DMS153 treated with DMSO at 0.1 percent for 48 hours (cell line): ENCODE data around the gene HK2.
"Not testable (repeated sequence)": the region's sequence is repeated elsewhere in the genome, so short reads cannot be mapped to it uniquely, and the experiment has no call there.

Experiments used
- DNase-seq: peaks from one replicate; lab custom pipeline; 2025; ENCODE audit not compliant: unreplicated experiment; lab: John Stamatoyannopoulos, UW

Gene HK2

DNA sequence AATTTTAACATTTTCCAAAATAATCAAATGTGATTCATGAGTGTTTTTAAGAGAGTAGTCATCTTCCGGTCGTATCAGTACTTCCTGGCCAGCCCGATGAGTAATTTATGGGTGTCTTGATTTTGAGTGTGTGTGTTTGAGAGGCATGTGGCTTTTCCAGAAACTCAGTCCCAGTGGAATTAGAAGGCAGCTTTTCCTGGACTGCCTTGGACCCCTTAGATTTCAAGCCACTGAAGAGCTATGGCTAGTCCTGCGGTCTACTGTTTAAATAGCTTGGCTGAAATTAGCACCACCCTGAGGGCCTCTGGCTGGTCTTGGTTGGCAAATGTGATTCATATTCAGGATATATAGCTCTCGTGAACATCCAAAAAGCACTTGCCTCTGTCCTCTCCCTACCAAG is 59.4 kb downstream of the HK2 start:
- no peak for DNase-seq

DNA sequence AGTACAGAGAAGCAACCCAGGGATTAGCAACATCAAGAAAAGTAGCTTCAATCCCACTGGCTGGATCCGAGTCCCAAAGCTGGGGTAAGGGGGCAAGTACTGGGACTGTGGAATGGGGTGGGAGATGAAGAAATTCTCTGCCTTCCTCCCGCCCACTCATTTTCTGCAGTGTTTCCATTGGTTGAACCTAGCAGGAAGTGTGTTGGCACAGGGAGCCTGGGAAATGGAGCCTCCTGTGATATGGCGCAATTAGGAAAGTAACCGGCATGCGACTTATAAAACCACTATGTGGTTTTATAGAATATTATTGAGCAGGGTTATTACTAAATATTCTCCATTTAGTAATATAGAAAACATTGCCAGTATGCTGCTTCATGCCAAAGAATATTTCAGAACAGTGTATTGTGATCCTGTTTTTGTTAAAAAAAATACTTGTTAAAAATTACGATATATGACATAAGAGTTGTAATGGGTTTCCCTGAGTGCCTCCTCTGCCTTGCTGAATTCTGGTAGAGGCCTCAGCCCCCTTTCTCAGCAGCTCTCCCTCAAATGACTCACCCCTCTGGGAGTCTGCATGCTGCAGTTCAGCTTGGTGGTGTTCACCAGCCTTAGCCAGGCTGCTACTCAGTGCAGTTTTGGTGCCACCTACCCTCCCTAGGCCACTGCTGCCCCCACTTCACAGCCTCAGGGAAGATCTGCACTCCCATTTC is 60.5 kb downstream of the HK2 start:
- DNase-seq = no peak

DNA sequence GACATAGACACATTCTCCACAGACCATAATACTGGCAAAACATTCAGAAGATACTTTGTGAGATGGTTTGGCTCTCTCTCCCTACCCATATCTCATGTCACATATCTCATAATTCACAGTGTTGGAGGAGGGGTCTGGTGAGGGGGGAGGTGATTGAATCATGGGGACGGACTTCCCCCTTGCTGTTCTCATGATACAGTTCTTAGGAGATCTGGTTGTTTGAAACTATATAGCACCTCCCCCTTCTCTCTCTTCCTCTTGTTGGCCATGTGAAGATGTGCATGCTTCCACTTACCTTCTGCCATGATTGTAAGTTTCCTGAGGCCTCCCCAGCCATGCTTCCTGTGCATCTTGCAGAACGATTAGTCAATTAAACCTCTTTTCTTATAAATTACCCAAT is 61.1 kb downstream of the HK2 start:
- no peak for DNase-seq

DNA sequence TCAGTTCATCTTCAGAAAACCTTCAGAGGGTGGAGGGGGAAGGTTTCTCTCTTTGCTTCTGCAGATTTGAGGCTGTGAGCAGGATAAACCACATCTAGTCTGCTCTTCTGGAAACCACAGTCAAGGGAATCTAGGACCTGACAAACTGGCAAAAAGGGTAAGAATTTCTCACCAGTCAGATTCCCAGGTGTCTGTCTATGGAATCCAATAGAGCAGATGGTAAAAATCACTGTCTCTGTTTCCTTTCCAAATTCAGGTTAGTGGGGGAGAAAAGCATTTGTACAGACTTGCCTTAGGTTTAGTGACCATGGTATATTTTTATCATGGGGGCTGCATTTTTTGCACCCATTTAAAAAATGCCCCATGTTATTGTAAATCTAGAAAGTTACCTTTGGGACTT is 62.3 kb downstream of the HK2 start:
- no peak for DNase-seq

DNA sequence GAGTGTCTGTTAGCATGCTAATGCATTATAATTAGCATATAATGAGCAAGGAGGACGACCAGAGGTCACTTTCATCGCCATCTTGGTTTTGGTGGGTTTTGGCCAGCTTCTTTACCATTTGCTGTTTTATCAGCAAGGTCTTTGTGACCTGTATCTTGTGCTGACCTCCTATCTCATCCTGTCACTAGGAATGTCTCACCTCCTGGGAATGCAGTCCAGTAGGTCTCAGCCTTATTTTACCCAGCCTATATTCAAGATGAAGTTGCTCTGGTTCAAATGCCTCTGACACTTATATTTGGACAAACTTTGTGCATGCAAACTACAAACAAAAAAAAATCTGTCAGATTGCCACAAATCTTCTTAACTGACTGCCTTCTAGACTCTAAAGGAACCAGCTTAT is 66.3 kb downstream of the HK2 start:
- not testable (repeated sequence) for DNase-seq

DNA sequence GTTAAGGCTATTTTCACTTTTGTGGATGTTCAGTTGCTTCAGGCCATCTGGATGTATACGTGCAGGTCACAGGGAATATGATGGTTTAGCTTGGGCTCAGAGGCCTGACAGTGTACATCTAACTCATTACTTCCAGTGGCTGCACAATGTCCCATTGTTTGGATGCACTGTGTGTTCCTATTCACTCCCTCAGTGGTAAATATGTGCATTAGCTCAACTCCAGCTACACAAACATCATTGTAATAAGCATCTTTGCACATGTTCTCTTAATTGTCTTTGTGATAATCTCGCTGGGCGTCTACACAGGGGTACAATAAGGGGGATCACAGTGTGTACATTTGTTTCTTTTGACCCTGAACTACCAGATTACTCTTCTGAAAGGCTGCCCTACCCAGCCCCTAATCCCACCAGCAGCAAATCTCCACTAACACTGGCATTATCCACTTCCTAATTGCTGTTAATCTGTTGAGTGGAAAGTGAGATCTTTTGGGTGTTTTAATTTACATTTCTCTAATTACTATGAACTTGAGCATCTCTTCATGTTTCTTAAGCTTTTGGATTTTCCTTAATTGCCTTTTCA is 68.4 kb downstream of the HK2 start:
- no peak for DNase-seq

DNA sequence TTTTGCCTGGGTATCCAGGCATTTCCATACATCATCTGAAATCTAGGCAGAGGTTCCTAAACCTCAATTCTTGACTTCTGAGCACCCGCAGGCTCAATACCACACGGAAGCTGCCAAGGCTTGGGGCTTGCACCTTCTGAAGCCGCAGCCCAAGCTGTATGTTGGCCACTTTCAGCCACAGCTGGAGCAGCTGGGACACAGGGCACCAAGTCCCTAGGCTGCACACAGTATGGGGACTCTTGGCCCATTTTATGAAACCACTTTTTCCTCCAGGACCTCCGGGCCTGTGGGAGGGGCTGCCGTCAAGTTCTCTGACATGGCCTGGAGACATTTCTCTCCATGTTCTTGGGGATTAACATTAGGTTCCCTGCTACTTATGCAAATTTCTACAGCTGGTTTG is 72.5 kb downstream of the HK2 start:
- DNase-seq = no peak

DNA sequence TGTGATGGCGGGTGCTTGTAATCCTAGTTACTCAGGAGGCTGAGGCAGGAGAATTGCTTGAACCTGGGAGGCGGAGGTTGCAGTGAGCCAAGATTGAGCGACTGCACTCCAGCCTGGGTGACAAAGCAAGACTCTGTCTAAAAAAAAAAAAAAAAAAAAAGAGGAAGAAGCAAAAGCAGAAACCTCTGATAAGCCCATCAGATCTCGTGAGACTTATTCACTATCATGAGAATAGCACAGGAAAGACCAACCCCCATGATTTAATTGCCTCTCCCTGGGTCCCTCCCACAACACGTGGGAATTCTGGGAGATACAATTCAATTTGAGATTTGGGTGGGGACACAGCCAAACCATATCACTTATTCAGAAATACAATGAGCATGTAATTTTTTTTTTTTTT is 73.6 kb downstream of the HK2 start:
- DNase-seq = not testable (repeated sequence)

DNA sequence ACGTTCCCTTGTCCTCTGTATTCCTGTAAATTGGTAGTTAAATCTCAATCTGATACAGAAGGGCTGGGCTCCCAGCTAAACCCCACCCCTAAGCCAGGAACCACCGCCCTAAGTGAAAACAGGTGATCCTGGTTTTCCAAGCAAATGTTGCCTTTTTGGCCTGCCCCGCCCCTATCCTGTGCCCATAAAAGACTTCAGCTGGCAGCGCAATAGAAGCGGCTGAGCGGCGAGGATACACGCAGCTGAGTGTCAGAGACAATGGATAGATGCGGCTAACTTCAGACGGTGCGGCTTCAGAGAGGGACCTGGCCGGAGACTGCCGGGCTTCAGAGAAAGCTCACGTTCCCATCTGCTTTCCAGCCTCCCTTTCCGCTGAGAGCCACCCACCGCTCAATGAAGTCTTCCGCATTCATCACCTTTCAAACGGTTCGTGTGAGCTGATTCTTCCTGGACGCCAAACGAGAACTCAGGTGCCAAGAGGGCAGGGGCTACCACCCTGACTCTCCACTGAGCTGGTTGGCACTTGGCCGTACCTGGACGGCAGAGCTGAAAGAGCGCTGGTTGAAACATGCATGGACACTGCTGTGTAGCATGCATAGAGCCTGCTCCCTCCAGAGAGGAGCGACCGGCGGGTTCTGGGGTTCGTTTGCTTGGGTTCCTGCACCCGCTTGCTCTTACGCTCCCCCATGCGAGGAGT is 75.0 kb downstream of the HK2 start:
- peak; percentile 5 for DNase-seq

DNA sequence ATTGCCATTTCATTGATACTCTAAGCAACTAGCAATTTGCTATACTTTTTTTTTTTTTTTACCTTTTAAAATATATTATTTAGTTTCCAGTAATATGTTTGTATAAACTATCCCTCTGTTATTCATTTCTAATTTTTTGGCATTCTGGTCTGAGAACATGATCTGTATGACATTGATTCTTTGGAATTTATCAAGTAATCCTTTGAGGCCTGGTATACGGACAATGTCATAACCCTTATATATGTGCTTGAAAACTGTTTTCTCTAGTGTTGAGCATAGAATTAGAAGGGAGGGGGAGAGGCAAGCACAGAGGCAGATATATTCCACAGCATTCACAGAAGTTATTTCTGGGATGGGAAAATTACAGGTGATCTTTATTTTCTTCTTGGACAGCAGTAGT is 76.3 kb downstream of the HK2 start:
- no peak for DNase-seq

DNA sequence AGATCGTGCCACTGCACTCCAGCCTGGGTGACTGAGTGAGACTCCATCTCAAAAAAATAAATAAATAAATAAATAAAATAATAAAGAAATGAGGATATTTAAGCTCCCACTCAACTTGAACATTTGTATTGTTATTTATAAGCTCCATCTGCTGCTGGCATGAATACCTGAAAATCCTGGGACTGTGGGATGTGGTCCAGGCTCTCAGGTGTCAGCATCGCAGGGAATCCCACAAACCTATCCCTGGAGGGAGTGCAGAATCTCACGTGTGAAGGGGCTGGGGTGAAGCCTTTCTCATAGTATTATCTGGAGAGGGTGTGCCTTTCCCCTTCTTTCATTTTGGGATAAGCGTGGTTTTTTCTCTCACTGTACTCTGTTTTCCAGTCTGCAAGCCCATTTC is 77.1 kb downstream of the HK2 start:
- DNase-seq = no peak

DNA sequence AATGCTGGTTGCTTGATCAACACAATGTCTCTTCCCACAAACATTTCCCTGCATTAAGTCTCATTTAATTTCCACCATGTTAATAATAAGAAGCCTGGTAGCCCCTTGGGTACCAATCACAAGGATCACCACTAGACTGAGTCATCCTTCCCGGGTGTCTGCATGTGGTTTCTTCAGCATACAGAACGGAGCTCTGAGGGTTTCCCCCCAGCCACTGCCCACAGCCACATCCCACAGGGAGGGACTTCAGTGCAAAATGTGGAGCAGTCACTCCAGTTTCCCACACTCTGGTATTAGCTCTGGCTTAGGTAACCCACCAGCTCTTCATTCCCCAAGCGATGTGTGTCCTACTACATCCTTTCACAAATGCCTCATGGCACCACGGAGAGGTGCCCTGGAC is 81.8 kb downstream of the HK2 start:
- DNase-seq = no peak

DNA sequence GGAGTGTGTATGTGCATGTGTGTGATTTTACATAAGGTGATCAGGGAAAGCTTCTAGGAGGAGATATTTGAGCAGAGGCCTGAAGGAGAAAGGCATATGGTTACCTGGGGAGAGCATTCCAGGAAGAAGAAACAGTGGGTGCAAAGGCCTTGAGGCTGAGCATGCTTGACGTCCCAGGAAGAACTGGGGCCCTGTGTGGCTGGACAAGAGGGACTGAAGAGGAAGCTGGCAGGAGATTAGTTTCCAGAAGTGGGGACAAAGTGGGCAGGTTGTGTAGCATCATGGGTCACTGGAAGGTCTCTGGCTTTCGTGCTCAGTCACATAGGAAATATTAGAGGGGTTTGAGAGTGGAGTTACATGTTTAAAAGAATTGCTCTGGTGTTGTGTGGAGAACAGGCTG is 82.5 kb downstream of the HK2 start:
- no peak for DNase-seq

DNA sequence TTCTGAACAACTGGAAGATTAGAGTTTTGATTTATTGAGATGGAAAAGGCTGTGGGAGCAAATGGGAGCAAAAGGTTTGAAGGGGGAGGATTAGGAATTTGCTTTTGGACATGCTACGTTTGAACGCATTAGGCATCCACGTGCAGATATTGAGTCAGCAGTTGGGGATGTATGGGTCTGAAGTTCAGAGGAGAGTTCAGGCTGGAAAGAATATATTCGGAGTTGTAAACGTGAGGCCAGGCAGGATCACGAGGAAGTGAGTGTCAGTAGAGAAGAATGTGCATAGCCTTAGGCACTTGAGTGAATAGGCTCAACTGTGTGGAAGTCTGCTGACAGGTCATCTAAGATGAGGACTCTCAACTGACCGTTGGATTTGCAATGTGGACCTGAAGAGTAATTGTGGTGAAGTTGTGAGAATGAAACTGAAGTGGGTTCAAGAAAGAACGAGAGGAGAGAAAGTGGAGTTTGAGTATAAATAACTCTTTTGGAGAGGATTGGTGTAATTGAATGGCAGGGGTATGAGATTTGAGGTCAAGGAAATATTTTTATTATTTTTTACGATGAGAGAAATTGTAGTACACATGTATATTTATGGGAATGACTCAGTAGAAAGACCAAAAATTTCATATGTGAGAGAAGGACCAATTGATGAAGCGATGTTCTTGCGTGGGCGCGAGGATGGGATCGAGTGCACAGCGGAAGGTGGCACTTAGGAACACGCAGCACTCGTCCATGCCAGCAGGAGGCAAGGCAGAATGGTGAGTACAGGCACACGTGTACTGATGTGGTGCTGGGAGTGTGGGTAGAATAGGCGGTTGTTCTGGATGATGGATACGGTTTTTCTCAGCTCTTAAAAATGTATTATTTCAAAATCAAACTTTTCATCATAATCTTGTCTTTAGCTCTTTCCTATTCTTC is 84.0 kb downstream of the HK2 start:
- DNase-seq = no peak

DNA sequence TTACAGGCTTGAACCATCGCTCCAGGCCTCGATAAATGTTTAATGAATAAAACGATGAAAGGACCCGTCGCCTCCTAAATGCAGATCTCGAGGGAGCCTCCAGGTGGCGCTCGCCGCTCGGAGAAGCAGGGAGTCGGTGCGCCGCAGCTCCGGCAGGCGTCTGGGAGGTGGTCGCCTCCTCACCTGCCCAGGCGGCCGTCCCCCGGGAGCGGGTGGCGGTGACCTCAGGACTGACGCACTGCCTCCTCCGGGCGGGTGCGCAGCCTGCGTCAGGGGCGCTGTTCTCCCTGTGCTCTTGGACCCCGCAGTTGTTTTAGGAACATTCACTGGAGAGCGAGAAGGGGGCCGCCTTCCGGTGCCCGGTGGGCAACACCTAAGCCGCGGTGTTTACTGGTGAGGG is 85.9 kb downstream of the HK2 start:
- DNase-seq = peak; percentile 25

DNA sequence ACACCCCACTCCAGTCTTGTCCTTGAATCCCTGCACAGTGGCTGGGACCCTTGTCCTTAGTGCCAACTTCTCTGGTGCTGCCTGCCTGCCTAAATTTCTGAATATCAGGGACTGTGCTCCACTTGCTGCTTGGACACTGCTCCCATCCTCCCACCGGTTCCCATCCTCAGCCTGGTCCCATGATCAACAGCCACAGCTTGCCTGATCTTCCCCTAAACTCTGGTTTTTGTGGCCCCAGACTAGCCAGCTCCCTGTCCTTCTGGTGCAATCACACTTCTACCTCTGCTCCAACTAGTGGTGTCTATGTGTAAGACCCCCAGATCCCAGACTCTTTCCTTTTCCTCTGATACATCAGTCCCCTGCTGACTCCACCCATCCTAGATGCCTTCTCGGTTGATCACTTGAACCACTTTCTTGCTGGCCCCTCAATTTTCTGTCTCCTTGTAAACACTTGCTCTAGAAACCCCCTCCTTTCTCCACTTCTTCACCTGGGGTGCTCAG is 87.4 kb downstream of the HK2 start:
- DNase-seq = no peak

DNA sequence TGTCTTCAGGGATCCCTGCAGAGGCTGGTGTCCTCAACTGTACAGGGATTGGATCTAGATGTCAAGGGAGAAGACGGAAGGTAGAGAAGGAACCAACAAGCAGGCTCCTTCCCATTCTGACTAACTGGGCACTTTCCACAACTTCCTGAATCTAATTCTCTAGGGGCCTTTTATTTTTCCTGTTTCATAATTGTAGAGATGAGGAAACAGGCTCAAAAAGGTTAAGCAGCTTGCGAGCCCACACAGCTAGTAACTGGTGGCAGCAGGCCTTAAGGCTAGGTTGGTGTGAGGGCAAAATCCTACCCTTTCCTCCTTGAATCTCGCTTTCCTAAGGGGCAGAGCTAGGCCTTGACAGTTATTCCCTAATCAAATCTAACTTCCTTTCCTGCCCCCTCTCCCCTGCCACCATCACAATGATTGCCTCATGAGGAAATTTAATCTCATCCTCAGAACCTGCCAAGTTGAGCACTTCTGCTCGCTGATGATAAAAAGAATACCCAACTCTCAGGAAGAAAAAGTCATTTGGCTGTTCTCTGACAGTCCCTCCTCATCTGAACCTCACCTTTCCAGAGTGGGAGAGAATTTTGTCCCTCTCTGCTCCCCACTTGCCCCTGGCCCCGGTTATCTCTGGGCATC is 88.8 kb downstream of the HK2 start:
- DNase-seq = no peak

DNA sequence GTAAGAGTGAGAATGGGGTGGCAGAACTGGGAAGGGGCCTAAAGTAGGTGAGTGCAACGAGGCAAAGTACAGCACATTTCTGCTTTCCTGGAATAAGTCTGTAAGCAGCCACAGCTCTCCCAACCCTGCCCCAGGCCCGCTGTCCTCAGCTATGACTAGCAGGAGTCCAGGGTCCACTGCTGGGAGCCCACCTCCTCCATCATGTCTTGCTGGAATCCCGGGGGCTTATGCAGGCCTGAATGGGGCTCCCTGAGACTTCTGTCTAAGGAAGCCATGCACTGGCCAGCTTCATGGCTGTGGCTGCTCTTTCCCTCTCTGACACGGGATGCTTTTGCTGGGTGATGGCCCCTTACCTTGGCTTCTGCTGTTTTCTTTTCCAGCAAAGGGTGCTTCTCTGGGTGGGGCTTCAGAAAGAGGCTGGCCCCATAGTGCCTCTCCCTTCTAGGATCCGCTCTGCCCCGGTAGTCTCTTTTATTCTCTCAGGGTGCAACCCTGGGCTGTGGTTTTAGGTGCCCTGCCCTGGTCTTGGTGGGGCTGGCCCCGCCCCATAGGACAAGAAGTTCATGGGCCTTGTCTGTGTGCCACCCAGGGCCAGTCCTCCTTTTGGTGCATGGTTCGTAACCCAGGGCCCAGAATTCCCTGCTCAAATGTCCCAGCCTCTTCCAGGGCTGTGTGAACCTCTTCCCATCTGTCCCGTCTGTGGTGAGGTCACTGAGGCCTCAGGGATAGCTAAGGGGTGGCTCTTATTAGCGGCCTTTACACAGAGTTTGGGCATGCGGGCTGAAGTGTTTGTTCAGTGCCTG is 90.7 kb downstream of the HK2 start:
- DNase-seq = no peak

DNA sequence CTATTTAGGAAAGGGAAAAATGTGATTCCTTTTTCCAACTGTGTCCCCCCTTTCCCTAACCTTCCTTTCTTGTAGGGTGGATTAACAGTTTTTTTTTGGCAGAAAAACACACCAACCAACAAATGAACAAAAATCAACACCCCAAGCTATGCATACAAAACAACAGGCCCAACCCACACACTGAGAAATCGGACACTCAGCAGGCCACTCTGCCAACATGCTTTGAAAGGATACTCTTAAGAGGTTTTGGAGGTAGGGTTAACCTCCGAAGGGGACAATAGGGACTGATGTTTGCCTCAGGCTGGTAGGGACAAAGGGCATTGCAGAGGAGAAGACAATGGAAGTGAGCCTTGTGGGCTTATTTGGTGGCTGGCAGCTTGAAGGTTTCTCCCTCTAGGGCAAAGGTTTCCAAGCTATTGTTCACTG is 91.4 kb downstream of the HK2 start:
- DNase-seq = peak; percentile 13

DNA sequence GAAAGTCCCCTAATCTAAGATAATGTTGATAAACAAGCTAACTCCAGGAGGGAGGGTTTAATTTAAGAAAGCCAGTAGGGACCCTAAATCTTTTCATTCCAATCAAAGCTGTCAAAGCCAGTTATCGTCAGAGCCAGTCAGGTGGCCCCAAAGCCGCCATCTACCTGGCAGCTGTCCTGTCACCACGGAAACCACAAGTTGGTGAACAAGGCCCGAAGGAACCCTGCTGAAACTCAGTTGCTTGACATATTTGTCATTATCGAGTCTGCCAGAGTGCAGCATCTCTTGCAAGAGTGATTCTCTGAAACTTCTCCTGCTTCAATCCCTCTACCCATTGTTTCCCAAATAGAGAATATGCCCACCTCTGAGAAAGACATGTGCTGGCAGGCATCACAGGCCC is 93.7 kb downstream of the HK2 start:
- no peak for DNase-seq
